ENCODE results near the gene MFGE8. TPM values are rescaled to one million over a fixed set of nuclear protein-coding genes. Genes with fewer than 3 reads are reported as not detected.

Gene MFGE8
- total RNA-seq, 2 donors from 2014 or later, result 284 to 598 TPM

- 92% methylated on average over 5 to 6 of the region's 6 CpGs for WGBS, 2 experiments (ENCODE audit: insufficient coverage in 1 of 2, insufficient read length in 1 of 2)
- Histone ChIP-seq H3K9me3 (ENCODE audit: control insufficient read depth, low read length) (no peaks in the 10 kb centered on the region), H3K4me3 (ENCODE audit: low read length) (no peak overlapping the region), H3K36me3 (ENCODE audit: control insufficient read depth, insufficient read depth, low read length) (peaks cover 56% of the 10 kb centered on the region), H3K27me3 (ENCODE audit: control insufficient read depth, insufficient read depth, low read length, poor library complexity, severe bottlenecking) (no peaks in the 10 kb centered on the region), H3K4me1 (ENCODE audit: control insufficient read depth, insufficient read depth, low read length) (no peaks in the 10 kb centered on the region), H3K9ac (ENCODE audit: extremely low read depth, low read length, poor library complexity, severe bottlenecking) (no peak overlapping the region), H3K27ac (ENCODE audit: low read depth, low read length) (no peak overlapping the region)
- peaks cover 26% of the 10 kb centered on the region for H3K4me1 Mint-ChIP-seq
- no peak for DNase-seq
- no peaks in the 10 kb centered on the region for H3K9me3 Mint-ChIP-seq
- TF ChIP-seq, protein P1, sequence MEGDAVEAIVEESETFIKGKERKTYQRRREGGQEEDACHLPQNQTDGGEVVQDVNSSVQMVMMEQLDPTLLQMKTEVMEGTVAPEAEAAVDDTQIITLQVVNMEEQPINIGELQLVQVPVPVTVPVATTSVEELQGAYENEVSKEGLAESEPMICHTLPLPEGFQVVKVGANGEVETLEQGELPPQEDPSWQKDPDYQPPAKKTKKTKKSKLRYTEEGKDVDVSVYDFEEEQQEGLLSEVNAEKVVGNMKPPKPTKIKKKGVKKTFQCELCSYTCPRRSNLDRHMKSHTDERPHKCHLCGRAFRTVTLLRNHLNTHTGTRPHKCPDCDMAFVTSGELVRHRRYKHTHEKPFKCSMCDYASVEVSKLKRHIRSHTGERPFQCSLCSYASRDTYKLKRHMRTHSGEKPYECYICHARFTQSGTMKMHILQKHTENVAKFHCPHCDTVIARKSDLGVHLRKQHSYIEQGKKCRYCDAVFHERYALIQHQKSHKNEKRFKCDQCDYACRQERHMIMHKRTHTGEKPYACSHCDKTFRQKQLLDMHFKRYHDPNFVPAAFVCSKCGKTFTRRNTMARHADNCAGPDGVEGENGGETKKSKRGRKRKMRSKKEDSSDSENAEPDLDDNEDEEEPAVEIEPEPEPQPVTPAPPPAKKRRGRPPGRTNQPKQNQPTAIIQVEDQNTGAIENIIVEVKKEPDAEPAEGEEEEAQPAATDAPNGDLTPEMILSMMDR (conservative IDR thresholded peaks at IDR 0.05), result no peak
- no peak overlapping the region for H3K4me3 Mint-ChIP-seq
- no peaks in the 10 kb centered on the region for H3K27me3 Mint-ChIP-seq (ENCODE audit: insufficient read depth)
- H3K27ac Mint-ChIP-seq, result no peak overlapping the region
- peaks cover 75% of the 10 kb centered on the region for H3K36me3 Mint-ChIP-seq (ENCODE audit: low read depth)
Measured at GRCh38 chr15:88902221-88902835, 10.9 kb downstream of the MFGE8 start.

- no peak for DNase-seq
- Histone ChIP-seq H3K9me3 (ENCODE audit: control insufficient read depth, low read length) (no peaks in the 10 kb centered on the region), H3K27ac (ENCODE audit: low read depth, low read length) (no peak overlapping the region), H3K9ac (ENCODE audit: extremely low read depth, low read length, poor library complexity, severe bottlenecking) (no peak overlapping the region), H3K36me3 (ENCODE audit: control insufficient read depth, insufficient read depth, low read length) (peaks cover 49% of the 10 kb centered on the region), H3K4me1 (ENCODE audit: control insufficient read depth, insufficient read depth, low read length) (no peaks in the 10 kb centered on the region), H3K27me3 (ENCODE audit: control insufficient read depth, insufficient read depth, low read length, poor library complexity, severe bottlenecking) (peaks cover 2% of the 10 kb centered on the region), H3K4me3 (ENCODE audit: low read length) (no peak overlapping the region)
- Mint-ChIP-seq H3K27me3 (ENCODE audit: insufficient read depth) (peaks cover 3% of the 10 kb centered on the region), H3K27ac (no peak overlapping the region), H3K4me3 (no peak overlapping the region), H3K36me3 (ENCODE audit: low read depth) (peaks cover 68% of the 10 kb centered on the region), H3K9me3 (no peaks in the 10 kb centered on the region), H3K4me1 (peaks cover 31% of the 10 kb centered on the region)
- 92 to 95% methylated on average over 8 to 15 of the region's 15 CpGs for WGBS, 2 experiments (ENCODE audit: insufficient coverage in 1 of 2, insufficient read length in 1 of 2)
- TF ChIP-seq, protein P1 (conservative IDR thresholded peaks at IDR 0.05), result no peak
Measured at GRCh38 chr15:88901508-88902220, 11.5 kb downstream of the MFGE8 start.

DNA sequence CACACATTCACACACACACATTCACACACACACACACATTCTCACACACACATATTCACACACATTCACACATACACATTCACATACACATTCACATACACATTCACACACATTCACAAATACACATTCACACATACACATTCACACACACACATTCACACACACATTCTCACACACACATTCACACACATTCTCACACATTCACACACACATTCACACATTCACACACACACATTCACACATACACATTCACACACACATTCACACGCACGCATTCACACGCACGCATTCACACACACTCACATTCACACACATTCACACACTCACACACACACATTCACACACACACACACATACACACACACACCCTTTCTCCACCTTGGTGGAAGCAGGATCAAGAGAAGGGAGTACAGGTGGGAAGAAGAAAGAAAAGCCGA, 12.2 kb downstream of the MFGE8 start:
- H3K4me3 Mint-ChIP-seq, result no peak overlapping the region
- peaks cover 61% of the 10 kb centered on the region for H3K36me3 Mint-ChIP-seq (ENCODE audit: low read depth)
- Histone ChIP-seq H3K27me3 (ENCODE audit: control insufficient read depth, insufficient read depth, low read length, poor library complexity, severe bottlenecking) (peaks cover 8% of the 10 kb centered on the region), H3K36me3 (ENCODE audit: control insufficient read depth, insufficient read depth, low read length) (peaks cover 43% of the 10 kb centered on the region), H3K4me1 (ENCODE audit: control insufficient read depth, insufficient read depth, low read length) (no peaks in the 10 kb centered on the region), H3K9me3 (ENCODE audit: control insufficient read depth, low read length) (no peaks in the 10 kb centered on the region), H3K4me3 (ENCODE audit: low read length) (no peak overlapping the region), H3K27ac (ENCODE audit: low read depth, low read length) (no peak overlapping the region), H3K9ac (ENCODE audit: extremely low read depth, low read length, poor library complexity, severe bottlenecking) (no peak overlapping the region)
- H3K27ac Mint-ChIP-seq, result no peak overlapping the region
- TF ChIP-seq, protein P1 (conservative IDR thresholded peaks at IDR 0.05), result no peak
- peaks cover 33% of the 10 kb centered on the region for H3K4me1 Mint-ChIP-seq
- DNase-seq, result no peak
- H3K27me3 Mint-ChIP-seq (ENCODE audit: insufficient read depth), result peaks cover 5% of the 10 kb centered on the region
- 95 to 100% methylated on average over 2 to 5 of the region's 5 CpGs for WGBS, 2 experiments (ENCODE audit: insufficient coverage in 1 of 2, insufficient read length in 1 of 2)
- H3K9me3 Mint-ChIP-seq, result no peaks in the 10 kb centered on the region
